ENCODE results near the gene PSMB7.

PSMB7 gene

DNA sequence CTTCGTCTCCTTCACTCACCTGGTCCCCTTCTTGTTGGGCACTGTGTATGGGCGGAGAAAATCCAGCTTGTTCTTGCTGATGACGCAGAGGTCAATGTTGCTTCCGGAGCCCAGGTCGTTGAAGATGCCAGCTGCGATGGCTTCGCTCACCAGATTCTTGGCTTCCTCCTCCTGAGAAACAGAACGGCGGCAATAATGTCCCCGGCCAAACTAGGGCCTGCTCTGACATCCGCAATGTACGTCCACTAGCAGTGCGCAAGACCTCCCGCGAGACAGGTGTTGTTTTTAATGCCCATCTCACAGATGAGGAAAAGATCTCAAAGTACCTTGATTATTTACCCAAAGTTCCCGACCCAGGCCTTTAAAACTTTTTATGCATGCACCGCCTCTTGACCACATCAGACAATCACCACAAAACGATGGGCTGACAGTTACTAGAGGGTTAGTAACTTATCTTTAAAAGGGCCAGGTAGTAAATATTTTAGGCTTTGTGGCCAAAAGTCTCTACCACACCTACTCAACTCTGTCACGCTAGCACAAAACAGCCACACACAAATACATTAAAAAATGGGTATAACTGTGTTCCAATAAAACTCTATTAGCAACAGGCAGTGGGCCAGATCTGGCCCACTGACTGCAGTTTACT is 58.4 kb downstream of the PSMB7 start:
- DNase-seq (ENCODE audit: low read depth) = no peak

DNA sequence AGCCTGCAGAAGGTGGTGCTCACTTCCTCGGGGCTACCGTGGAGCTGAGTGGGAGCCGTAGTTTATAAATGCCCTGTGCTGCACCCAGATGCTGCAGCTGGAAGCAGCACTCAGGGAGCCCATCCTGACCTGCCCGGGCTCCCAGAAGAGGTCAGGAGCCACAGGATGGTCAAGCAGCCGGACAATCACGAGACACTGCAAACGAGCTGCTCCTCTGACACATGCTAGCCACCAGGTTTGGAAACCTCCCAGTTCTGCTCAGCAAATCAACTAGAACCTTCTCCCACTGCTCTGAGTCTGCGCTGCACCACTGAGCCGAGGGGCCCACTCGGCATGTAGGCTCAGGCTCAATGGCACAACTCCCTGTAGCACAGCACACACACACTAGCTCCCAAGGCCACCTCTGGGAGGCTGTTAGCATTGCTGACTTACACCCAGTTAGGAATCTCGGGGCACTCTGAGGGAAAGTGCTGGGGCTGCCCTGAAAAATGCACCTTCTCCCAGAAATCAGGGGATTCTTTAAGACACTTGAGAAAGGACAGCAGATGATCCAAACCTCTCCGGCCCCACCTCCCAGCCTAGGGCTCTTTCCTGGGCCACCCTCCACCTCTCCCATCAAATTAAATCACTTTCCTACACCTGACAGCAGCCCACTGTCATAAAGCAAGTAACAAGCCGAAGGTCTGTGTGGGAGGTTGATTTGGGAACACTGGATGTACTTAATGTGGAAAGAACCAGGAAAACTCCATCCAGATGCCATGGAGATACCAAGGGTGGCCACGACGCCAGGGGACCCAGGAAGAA is 59.1 kb downstream of the PSMB7 start:
- no peak for DNase-seq (ENCODE audit: low read depth)

DNA sequence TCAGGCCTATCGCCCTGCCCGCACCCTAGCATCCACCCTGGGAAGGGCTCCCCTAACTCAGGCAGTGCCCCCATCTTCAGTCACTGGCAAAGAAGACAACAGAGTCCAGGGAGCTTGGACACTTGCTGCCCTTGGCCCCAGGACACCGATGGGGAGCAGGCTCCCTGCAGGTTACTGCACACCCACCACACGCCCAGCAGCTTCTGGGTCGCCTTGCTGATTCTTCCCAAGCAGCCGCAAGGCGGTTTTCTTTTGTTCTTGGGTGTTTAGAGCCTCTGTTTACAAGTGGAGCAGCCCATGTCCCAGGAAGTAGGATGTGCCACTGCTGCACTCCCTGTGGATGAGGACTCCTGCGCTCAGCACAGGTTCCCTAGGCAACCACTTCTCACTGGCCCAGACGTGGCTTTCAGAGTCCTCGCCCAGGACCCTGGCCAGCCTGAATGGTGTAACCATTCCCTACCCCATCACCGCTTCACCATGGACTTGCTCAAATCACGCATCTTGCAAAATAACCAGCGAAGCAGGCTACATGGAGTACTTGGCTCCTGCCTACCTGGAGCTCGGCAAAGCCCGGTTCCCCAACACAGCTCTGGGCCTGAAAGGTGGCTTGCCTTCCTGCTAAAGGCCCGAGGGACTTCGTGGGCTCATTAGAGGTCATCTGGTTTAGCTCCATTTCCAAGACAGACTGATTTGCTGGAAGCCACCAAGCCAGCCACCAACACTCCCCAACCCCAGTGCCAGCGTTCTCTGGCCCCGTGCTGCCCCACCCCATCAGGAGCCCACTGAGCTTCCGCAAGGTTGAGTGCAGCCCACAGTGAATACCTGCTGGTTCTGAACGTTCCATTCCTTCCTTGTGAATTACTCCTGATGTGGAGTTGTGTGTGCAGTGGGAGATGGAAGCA is 60.0 kb downstream of the PSMB7 start:
- no peak for DNase-seq (ENCODE audit: low read depth)

DNA sequence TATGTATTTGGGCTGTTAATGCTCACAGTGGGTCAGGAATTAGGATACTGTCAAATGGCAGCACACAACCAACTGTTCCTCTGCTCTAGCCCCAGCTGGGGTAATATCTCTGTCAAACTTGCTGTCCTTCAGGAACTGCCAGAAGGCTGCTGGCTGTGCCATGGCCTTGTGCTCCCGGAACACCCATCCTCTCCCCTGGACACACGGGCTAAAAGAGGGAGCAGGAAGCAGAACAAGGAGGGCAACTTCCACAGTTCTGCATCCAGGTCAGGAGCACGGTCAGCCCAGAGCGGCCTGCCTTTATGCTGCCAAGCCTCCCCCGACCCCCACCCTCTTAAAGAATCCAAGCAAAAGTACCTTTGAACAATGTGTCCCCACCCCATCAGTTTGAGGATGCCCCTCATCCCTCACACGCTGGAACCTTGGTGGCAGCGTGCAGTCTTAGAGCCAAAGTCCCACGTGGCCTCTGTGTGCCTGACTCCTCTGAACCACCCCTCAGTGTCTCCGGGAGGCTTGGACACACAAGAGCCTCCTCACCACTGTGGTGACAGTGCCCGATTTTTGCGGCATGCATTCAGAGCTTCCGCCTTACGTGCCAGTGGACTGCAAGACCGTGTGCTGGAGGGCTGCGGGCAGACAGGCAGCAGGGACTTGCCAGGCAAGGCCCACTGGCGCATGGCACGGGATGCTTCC is 60.8 kb downstream of the PSMB7 start:
- DNase-seq (ENCODE audit: low read depth) = no peak

DNA sequence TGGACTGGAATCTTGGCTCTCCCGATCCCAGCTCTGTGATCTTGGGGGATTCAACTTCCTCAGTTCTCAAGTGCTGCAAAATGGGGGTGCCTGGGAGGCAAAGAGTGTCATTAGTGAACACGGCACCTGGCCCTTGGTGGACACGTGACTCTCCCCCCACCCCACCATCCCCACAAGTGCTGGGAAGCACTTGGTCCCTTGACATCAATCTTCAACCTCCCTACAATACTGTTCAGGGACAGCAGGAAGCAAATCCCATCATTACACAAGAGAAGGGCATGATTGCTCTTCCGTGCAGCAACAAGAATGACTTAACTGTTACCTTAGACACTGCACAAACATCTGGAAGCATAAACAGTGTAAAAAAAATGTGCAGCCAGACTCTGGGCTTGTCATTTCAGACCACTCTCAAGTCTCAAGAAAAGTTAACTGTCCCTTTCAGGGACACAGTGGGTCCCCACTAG is 61.4 kb downstream of the PSMB7 start:
- DNase-seq (ENCODE audit: low read depth) = no peak

DNA sequence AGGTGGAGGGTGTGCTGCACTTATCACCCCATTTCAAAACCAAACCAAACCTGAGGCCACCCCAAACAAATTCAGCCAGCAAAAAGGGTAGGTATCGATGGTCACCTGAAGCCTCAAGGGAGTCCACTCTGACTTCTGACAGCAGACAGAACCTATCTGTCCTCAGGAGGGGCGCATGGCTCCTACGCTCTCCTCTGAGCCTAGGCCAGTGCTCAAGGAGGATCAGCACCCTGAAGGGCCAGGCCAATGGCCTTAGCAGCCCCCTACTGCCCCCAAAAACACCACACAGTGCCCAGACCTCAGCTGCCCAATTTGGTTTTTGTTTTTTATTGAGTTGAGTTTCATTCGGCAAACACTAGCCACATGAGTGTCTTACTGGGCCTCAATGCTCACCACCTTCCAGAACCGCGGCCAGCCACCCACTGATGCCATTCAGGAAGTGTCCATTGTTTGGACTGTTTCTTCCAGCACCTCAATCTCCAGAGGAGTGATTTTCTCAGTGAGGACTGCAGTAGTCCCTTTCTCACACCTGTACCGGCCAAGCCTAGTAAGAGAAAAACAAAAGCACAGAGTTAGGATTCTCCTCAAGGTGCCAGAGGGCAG is 62.0 kb downstream of the PSMB7 start:
- no peak for DNase-seq (ENCODE audit: low read depth)

DNA sequence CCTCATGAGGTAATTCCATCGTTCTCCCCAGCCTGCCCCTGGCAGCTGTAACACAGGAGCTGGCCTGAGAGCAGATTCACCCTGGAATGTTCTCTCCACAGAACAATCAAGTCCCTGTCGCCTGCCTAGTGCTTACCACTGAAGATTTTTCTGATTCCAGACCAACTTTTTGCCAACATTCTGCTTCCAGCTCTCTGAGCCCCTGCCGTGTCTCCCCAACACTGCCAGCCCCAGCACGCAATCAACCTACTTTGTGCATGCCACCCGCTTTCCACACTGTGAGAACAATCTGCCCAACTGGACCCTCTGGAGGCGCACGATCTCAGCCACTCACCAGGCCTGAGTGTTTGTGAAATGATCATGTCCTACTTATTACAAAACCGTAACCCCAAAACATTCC is 62.6 kb downstream of the PSMB7 start:
- no peak for DNase-seq (ENCODE audit: low read depth)

DNA sequence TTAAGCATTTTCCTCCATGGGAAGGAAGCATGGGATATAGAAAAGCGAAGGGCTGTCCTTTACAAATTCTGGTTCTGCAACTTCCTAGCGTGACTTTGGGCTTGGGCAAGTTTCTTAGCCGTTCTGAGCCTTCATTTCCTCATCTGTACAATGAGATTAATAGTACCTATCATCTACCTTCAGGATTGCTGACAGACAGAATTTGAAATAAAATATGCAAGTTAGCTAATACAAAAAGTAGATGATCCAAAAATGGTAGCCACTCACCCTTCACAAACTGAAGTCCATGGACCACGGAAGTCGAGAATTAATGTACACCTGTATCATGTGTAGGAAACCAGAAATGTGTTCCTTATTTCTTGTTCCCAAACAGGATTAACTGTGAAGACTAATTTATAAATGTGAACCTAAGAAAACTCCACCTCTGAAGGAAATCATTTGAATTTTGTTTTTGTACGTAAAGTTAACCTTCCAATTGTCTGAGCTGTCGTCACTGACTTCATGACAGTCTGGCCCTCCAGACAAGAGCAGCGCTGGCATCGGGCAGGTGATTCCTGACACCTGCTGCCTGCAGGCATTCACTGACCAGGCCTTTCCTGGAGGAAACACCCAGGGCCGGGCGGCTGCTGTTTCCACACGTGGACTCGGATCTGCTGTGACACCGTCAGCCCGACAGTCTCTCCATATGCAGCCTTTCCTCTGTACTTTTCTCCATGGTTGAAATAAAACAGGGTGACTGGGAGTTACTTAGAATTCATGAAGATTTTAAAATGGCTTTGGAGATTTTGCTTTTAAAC is 63.4 kb downstream of the PSMB7 start:
- DNase-seq (ENCODE audit: low read depth) = no peak

DNA sequence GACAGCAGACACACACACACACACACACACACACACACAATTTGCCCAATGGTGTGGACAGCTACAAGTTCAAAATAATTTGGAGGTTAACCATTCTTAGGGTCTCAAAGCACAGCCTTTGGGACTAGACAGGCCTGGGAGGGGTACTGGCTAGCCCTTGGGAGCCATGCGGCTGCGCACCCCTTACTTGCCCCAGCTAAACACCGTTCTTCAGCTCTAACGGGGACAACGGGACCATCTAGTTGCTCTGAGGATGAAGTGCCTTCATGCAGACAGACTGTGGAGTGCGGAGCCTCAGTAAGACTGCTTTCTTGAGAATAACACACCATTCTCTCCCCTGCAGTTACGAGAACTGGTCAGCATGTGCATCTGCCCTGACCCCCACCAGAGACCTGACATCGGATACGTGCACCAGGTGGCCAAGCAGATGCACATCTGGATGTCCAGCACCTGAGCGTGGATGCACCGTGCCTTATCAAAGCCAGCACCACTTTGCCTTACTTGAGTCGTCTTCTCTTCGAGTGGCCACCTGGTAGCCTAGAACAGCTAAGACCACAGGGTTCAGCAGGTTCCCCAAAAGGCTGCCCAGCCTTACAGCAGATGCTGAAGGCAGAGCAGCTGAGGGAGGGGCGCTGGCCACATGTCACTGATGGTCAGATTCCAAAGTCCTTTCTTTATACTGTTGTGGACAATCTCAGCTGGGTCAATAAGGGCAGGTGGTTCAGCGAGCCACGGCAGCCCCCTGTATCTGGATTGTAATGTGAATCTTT is 64.6 kb downstream of the PSMB7 start:
- no peak for DNase-seq (ENCODE audit: low read depth)

DNA sequence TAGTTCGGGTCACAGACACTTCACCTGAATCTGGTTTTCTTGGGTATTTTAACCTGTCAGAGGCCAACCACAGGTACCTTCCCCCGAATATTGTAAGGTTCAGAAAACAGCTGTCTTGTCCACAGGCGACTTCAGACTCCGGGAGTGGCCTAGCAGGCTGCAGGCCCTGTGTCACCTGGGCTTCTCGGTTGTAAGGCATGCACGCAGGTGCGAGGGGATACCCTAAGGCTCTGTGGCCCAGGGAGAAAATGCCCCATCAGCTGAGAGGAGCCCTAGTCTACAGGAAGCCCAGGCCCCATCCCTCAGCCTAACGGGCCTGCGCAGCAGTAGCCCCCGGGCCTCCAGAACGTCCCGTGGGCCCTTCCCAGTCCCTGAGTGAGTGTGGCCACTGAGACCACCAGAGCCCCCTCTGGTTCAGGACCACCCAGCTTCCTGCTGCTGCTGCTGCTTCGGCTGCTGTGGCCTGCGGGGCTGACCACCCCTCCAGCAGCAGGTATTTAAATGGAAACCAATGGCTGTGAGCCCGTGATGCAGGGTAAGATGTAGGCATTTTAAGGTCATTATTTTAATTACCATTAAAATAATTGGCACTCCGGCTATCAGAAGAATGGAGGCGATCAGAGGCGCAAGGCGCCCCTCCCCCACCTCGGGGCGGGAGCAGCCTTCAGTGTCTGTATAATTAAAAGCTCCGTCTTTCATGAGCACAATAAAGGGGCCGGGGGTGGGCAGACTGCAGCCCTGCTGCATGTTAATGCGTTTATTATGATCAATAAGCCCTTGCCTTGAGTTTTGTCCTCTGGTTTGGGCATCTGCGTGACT is 65.4 kb downstream of the PSMB7 start:
- DNase-seq (ENCODE audit: low read depth) = no peak

DNA sequence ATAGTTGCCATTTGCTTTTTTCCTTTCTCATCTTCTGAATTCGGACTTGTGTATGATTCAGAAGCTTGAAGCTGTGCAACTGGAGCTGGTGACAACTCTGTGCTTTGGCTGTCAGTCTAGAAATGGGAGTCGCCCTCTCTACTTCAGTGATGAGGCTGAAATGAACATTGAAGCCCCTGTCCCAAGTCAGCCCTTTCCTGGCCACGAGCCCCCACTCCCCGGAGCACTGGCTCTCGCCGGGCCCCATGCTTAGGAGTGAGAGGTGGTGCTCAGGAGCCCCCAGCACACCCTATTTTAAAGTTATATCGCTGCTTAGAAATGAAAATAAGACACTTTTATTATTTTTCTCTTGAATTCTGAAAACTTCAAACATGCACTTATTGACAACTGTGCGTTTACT is 66.0 kb downstream of the PSMB7 start:
- DNase-seq (ENCODE audit: low read depth) = peak; percentile 31

DNA sequence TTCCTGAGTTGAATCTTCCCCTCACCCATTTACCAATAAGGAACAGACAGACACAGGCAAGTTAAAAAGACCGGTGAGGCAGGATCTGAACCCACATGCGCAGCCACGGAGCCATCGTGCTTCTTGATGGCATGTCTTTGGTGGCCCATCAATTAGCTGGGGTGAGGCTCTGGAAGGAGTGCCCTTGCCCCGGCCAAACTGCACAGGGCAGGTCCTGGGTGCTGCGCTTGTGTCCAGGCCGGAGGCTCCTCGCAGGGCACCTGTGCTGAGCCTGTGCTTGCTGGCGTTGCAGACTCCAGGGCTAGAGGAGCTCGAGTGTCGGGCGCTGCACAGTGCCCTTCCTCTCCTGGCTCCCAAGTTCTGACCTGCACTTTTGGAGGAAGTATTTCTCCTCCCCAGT is 66.4 kb downstream of the PSMB7 start:
- no peak for DNase-seq (ENCODE audit: low read depth)

DNA sequence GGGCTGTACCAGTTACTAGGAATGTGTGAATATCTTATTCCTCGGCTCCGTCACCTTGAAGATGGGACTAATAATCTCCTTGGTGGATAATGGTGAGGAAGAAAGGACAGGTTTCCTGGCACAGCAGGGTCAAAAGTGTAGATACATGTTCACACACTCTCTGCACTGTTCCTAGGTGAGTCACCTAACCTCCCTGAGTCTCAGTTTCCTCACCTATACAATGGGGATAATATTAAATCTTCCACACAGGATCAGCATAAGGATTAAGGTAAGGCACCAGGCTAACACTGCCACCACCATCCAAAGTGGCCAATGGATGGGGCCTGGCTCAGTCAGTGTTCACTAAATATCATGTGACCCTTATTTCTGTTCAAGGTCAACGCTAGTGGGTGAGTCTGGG is 66.9 kb downstream of the PSMB7 start:
- no peak for DNase-seq (ENCODE audit: low read depth)

DNA sequence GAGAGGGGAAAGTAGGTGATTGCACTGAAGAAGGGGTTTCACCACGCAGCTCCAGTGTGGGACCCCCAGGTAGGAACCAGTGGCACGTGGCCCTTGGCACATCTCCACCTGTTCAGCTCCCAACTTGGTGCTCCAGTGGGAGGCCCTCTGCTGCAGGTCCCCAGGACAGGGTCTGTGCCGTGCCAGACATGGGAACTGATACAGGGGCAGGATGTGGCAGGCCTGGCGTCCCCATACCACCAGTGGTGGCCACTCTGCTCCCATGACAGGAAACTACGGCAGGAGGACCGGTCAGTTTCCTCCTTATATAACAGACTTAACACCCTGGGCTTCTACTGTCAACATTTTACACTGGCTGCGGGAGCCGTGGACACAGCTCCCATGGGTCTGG is 67.3 kb downstream of the PSMB7 start:
- no peak for DNase-seq (ENCODE audit: low read depth)

DNA sequence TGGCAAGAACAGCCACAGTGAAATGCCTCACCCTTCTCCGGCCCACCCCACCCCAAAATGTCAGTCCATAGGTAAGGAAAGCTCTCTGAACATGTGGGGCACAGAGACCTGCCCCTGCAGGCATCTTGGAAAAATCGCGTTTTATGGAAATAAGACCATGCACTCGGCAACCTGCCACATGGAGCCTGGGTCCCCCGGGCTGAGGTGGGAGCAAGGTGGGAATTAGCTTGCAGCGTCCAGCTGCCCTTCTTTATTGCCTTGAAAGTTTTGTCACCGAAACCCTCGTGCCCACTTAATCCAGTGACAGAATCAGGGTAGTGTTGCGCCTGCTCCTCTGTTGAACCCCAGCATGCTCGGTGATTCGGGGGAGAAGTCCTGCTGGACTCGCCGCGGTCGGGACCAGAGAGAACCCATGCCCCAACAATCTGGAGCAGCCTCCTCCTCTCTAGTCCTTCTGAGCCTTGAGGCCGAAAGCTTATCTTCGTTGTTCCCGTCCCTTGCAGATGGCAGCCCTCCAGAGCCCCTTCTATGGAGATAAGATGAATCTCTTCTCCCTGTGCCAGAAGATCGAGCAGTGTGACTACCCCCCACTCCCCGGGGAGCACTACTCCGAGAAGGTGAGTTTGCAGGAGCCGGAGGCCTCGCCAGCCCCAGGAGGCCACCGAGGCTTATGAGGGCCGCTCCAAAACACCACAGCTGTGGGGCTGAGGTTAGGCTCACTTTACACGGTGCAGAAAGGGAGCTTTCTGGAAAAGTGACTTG is 67.9 kb downstream of the PSMB7 start:
- no peak for DNase-seq (ENCODE audit: low read depth)

DNA sequence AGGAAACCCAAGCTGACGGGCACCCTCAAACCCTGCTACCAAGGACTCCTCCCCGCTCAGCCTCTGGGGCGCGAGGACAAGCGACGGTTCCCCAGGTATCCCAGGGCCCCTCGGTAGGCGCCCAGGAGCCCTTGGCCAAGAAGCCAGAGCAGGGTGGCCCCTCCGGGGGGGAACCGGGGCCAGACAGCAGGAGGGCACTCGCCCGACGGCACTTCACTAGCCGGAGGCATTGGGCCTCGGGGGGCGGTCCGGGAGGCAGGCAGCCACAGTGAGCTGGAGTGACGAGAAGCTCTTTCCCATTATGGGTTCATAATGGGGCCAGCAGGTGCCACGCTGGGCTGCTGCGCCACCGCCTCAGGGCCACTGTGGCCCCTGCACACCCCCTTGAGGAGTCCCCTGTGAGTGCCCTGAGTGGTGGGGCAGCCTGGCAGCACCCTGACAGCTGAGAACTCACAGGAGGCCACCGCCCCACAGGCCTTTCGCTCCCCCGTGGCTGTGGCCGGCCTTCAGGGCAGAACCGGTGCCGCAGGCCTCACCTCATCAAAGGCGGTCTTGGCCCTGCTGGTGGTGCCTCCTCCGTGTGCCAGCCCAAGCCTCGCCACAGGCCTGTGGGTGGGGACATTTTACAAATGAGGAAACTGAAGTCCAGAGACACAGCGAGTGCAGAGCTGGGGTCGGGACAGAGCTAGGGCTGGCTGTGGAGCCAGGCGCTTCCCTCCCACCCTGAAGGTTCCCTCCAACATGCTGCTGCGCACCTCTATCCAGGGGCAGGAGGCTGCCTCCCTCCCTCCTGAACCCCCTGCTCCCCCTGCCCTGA is 68.7 kb downstream of the PSMB7 start:
- DNase-seq (ENCODE audit: low read depth) = no peak

DNA sequence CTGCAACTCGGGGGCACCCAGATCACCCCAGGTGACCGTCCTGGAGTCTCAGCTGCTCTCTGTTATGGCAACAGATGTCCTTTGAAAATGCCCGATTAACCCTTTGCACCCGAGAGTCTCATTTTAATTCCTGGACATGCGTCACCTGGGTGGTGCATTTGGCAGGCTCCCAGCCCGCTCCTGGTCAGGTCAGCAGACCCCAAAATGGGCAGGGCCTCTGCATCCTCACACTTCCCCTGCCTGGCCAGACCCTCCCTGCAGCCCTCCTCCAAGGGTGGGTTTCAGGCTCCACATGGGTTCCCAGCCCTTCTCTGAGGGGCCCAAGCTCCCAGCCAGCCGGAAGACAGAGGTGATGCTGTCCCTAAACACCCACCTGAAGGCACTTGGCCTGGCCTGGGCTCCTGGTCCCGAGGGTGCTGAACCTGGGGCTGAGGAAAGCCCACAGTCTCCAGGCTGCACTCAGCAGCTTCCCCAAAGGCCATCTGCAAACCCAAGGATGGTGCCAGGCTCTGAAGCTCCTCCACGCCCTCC is 69.4 kb downstream of the PSMB7 start:
- no peak for DNase-seq (ENCODE audit: low read depth)

All from ELR (cell line).